Activated effector memory CD4-positive, alpha-beta T cell treated with Interleukin-2 at 50 U/mL for 16 hours (primary cell): Measurements from ENCODE around the gene TMPRSS6.
"Not testable (repeated sequence)": the region's sequence is repeated elsewhere in the genome, so short reads cannot be mapped to it uniquely, and the experiment has no call there.

Experiments
- DNase-seq: peaks from one replicate; pipeline ENCODE4 v3.0.0-alpha.2; 2020

TMPRSS6 gene

DNA sequence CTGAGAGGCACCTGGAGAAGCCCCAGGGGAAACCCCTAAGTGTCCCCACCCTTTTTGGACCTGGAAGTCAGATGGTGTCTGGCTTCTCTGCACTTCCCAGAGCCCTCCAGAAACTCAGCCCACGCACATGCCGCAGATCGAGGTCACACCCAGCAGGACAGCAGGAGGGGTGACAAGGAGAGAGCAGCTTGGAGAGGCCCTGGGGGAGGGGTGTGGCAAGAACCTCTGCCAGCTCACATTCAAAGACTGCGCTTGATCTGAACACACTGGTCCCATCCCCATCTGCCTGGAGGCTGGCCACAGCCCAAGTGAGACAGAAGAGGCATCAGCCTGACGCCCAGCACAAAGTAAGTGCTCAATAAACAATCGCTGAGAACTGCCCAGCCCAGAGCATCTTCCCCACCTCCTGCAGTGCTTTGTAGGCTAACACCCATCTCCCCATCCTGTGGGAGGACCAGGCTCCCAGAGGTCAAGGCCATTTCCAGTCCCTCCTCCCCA, 21.4 kb downstream of the TMPRSS6 start:
- DNase-seq = no peak

DNA sequence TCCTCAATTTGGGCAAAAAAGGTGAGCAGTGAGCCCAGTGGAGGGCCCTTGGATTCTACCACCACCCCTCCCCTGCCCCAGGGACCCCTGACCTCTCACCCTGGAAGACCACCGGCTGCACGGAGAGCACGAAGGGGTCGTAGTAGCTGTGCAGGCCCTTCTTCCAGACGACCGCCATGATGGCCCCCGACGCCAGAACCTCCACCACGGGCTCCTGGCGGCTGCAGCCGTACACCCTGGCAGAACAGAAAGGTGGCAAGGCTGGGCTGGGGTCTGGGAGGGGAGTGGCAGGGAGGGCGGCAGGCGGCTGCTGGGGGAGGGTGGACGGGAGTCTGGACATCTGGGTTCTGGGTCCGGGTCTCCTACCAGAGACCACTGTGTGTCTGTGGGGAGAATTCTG, 23.3 kb downstream of the TMPRSS6 start:
- DNase-seq = no peak

DNA sequence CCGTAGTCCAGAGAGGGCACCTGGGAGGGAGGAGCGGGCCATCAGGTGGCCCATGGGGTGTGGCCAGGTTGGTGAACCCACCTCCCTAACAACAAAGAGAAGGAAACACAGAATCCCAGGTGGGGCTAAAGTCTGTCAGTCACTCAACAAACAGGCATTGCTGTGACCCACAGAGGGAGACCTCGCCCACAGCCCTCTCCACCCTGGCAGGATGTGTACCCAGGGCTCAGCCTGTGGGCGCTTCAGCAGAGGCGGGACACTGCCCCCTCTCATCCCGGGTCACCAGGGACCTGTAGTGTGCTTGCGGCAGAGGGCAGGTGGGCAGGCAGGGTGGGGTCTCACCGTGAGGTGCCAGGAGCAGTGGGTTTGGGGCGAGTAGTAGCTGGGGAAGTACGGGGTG, 25.1 kb downstream of the TMPRSS6 start:
- DNase-seq = no peak

DNA sequence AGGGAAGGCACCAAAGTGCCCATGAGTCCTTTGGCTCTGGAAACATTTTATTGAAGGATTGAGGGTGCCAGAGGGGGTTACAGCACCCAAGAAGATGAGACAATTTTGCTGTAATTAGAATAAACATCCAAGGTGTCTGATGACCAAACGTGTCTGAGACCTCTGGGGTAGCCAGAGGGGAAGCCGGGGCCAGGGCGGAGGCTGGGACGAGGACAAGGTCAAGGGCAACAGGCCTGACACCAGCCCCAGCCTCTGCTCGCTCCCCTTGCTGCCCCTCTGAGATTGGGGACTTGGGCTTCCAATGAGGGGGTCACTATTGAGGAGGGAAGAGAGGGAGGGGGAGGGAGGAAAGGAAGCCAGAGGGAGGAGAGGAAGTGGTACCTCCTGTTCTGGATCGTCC, 25.6 kb downstream of the TMPRSS6 start:
- DNase-seq = no peak

DNA sequence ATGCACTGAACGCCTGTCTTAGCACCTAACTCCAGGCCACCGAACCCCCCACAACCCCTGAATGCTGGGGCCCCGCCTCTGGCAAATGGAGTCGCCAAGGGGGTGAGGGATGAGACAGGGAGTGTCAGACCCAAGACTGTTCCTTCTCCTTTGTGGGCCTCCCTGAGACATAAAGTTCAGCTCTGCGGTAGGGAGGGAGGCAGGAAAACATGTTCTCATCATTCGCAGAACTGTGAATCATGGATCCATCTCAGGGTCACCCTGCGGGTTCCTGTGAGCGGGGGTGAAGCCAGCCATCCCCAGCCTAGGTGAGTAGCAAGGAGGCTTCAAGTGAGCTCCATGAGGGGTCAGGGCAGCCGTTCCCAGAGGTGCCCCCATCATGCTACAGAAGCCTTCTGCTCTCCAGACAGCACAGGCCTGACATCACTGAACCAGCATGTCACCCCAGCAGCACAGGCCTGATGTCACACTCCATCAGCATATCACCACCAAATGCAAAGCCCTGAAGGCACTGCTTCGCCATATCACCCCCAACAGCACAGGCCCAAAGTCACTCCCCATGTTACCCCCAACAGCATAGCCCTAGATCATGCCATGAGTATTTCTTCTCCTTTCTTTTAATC, 27.2 kb downstream of the TMPRSS6 start:
- DNase-seq = no peak

DNA sequence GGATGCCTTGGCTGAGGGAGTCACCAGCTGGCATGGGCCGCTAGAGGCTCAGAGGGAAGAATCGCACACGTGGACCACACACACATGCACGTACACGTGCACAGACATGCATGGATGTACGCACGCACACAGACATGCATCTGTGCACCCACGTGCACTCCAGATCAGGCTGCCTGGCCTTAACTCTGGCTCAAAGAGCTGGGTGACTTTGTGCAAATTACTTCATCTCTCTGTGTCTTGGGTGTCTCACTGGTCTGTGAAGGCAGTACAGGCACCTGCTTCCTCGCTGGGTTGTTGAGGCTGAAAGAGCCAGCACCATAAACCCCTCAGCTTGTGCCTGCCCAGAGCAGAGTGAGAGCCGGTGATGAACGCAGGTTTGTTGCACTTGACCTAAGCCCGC, 28.7 kb downstream of the TMPRSS6 start:
- DNase-seq = no peak

DNA sequence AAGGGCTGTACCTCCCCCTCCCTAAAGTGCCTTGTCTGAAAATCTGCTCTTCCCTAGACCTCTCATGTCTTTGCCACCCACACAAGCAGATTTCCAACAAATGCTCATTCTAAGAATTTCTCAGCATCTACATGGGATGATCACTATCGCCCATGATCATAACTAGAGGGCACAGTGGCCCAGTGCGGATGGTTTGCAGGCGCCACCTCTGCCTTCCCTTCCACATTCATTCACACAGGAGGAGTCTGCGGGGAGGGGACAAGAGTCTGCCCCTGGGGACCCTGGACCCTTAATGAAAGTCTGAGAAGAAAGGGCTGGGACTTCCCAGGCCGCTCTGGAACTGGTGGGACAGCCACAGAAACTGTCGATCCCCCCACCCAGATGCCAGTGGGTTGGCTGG, 29.1 kb downstream of the TMPRSS6 start:
- no peak for DNase-seq

DNA sequence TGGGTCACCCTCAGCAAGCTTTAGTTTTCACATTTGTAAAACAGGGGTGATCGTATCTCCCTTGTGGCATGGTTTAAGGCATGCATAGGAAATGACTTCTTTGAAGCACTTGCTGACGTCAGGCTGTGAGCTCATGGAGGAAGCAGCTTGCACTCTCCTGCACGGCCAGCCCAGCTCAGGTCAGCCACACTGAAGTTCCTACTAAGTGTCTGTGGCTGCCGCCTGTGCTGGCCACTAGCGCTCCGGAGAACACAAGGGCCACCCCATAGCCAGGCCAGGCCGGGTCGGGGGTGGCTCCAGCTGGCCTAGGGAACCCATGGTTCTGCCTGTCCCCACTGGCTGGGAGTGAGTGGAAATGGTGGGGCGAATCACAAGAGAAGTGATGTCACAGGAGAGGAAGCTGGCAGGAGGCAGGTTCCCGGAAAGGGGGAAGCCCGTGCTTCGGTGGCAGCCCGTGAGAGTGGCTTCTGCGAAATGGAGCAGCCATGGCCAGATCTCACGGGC, 29.8 kb downstream of the TMPRSS6 start:
- peak; percentile 65 for DNase-seq

DNA sequence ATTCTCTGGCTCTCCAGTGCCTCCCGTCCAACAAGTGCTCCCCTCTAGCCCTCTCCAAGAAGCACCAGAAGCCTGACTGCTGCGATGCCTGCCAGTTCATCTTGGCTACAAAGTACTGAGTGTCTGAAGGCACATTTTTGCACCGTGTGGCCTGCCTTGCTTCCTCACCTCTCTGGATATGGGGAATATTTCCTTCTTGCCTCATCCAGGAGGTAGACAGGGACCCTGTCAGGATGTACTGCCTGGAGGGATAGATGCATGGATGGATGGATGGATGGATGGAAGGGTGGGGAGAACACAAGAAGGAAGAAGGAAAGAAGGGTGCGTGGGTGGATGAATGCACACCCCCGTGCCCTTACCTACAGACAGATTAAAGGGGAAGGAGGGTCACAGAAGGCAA, 30.4 kb downstream of the TMPRSS6 start:
- no peak for DNase-seq

DNA sequence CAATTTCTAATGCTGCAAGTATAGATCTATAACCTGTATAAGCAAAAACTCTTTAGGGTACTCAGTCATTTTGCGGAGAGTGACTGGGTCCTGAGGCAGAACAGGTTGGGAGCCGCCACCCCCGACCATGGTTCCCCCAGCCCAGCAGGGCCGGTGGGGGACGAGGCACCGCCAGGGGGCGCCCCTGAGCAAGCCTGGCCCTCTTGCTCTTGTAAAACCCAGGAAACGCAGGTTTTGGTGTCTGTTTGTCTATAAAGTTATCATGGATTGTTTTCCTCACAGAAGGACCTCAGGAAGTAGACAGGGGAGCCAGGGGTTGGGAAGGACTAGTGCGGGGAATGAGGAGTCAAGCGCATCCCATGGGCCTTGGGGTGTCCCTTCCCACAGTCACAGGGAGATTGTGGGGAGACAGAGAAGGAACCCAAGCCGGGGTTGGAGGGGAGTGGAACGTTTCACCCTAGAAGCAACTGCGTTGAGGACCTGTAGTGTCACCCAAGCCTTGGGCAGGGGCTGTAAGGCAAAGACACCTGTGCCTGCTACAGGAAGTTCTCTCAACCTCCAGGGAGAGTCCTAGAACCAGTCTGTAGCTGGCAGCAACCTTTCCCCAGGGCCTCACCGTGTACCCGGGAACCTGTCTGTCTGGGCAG, 31.6 kb downstream of the TMPRSS6 start:
- DNase-seq = peak; percentile 73

DNA sequence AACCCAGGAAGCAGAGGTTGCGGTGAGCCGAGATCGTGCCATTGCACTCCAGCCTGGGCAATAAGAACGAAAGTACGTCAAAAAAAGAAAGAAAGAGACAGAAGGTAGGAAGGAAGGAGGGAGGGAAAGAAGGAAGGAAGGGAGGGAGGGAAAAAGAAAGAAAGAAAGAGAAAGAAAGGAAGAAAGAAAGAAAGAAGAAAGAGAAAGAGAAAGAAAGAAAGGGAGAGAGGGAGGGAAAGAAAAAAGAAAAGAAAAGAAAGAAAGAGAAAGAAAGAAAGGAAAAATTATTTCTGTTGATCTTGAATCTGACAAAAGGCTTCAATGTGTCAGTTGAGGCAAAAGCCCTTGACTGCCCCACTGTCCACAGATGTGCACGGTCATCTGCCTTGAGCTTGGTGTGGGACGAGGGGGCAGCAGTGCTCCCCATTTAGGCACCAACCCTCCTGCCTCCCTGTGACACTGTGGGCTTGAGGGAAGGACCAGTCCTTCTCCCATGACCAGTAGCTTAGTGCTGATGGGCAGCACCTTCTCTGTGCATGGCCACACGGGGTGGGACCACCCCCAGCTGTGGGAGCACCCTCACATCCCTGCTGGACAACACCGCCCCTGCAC, 33.6 kb downstream of the TMPRSS6 start:
- no peak for DNase-seq

DNA sequence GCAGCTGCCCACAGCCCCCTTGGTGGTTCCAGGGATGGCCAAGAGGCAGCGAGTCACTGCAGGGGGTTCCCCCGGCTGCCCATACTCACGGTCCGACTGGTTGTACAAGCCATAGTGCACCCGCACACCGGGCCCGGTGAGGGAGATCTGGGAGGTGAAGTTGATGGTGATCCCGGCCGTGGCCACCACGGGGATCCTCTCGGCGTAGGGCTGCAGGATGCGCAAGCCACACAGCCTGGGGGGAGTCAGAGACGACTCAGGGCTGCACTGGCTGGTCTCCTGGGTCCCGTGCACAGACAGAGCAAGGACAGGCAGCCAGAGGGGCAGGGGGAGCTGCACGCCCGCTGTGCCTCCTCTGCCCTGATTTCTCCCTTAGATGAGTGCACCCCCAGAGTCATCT, 34.5 kb downstream of the TMPRSS6 start:
- no peak for DNase-seq

DNA sequence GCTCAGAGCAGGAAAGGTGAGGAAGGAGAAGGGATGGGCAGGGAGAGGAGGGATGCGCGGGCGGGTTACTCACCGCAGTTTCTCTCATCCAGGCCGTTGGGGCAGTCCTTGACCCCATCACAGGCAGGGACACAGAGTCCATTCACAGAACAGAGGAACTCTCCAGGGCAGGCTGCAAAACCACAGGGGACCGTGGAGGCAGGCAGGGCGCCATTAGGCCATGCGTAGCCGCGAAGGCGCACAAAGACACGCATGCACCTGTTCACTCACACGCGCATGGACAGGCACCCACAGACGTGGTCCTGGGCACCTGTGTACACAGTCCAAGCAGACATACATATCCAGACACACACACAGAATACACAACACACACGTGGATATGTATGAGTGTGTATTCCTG, 35.0 kb downstream of the TMPRSS6 start:
- DNase-seq = no peak

DNA sequence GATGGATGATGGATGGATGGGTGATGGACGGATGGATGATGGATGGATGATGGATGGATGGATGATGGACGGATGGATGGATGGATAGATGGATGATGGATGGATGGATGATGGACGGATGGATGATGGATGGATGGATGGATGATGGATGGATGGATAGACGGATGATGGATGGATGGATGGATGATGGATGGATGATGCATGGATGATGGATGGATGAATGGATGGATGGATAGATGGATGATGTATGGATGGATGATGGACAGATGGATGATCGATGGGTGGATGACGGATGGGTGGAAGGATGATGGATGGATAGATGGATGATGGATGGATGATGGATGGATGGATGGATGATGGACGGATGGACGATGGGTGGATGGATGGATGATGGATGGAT, 36.8 kb downstream of the TMPRSS6 start:
- DNase-seq = no peak

DNA sequence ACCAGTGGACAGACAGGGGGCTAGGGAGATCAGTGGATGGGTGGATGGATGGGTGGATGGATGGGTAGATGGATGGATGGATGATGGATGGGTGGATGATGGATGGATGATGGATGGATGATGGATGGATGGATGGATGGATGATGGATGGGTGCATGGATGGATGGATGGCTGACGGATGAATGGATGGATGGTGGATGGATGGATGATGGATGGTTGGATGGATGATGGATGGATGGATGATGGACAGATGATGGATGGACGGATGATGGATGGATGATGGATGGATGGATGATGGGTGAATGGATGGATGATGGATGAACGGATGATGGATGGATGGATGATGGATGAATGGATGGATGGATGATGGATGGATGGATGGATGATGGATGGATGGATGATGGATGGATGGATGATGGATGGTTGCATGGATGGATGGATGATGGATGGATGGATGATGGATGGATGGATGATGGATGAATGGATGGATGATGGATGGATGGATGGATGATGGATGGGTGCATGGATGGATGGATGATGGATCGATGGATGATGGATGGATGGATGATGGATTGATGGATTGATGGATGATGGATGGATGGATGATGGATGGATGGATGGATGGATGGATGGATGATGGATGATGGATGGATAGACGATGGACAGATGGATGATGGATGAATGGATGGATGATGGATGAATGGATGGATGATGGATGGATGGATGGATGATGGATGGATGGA, 37.5 kb downstream of the TMPRSS6 start:
- not testable (repeated sequence) for DNase-seq

DNA sequence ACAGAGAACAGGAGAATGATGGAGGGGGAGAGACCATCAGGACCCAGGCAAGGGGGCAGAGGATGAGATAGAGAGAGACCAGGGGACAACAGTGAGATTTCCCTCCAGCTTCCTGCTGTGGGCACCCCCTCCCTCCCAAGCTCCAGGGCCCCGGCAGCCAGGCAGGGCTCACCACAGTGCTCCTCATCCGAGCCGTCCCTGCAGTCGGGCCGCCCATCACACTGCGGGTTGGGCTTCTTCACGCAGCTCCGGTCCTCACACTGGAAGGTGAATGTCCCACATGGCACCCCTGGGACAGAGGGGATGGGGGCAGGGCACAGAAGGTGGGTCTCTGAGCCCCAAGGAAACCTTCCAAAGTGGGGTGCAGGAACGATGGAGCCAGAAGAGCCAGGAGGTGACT, 38.8 kb downstream of the TMPRSS6 start:
- DNase-seq = no peak

DNA sequence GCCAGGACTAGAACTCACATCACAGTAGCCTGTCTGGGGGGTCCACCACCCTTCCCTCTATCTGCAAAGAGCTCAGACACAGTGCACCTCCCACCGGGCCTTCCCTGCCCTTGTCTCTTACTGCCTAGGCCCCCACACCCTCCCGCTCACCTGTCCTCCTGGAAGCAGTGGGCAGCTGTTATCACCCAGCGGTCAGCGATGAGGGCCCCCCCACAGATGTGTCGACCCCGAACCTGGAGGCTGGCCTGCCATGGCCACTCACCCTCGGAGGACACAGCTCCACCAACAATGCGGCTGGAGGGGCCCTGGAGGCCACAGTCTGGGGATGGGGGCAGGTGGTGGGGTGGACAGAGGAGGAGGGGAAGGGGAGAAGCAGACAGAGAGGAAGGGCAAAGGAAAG, 39.2 kb downstream of the TMPRSS6 start:
- no peak for DNase-seq

DNA sequence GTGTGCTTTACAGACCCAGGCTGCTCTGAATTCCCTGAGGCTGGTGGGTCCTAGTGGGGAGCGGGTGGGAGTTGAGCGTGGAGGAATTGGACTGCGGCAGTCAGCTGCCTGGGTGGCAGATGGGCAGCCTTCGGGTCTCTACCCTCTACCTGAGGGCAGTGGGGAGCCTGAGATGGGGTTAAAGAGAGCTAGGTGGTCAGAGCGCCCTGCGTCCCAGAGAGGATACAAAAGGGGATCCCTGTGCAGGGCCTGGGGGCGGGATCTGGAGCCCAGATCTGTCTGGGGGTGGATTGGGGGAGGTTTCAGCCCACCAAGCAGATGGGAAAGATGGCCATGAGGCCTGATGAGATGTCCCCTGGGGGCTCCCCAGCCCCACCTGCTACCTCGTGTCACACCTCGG, 39.8 kb downstream of the TMPRSS6 start:
- no peak for DNase-seq

DNA sequence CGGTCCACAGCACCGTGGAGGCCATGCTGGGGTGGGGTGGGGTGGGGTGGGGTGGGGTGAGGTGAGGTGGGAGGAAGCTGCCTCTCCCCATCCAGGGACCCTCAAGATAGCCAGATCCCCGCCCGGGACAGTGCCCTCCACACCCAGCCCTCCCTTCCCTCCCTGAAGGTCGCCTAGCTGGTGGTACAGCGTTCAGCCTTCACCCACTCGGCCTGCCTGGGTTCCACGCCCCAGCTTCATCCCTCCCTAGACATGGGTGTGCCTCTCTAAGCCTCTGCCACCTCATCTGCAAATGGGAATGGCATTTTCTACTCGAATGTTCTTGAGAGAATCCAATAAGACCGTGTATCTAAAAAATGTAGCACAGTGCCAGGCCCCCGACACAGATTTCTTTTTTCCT, 40.2 kb downstream of the TMPRSS6 start:
- DNase-seq = no peak

DNA sequence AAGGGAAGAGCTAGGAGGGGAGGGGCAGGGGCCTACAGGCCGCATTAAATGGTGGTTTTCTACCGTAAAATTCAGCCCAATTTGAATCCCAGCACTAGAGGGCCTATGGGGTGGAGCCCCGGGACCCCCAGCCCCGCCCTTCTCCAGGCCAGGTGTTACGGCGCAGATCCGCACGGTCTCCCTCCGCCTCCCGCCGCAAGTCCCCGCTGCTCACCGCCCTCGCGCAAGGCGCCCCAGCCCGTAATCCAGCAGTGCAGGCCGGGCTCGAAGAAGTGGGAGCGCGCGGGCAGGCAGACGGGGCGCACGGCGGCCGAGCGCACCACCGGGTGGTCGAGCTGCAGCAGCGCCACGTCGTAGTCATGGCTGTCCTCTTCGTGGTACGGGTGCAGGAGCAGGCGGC, 40.7 kb downstream of the TMPRSS6 start:
- no peak for DNase-seq

DNA sequence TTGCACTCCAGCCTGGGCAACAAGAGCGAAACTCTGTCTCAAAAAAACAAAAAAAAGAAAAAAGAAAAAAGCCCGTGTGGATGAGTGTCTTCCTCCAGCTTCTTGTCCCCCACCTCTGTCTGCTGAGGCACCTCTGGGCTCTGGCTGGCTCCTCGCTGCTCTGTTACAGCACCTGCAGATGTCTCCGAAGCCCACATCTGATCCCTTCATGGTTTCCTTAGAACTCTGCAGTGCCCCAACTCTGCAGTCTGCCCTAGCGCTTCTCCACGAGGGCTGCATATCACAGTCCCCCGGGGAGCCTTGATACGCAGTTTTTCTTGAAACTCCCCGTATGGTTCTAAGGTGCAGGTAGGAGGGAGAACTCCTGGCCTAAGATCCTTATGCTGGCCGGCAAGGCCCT, 42.1 kb downstream of the TMPRSS6 start:
- no peak for DNase-seq

DNA sequence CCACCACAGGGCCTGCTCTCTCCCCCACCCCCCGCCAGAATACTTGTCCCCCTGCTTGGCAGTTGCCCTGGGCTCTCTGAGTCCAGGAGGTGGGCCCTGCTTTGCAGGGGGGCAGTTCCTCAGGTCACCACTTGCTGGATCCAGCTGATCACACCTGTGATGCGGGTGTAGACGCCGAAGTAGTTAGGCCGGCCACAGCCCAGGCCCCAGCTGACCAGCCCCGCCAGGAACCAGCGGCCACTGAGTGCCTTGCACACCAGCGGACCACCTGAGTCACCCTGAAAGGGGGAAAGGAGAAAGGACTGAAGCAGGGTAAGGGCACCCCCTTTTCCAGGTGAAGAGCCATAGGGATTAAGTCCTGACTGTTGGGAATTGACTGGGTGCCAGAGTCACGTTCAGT, 43.6 kb downstream of the TMPRSS6 start:
- no peak for DNase-seq

DNA sequence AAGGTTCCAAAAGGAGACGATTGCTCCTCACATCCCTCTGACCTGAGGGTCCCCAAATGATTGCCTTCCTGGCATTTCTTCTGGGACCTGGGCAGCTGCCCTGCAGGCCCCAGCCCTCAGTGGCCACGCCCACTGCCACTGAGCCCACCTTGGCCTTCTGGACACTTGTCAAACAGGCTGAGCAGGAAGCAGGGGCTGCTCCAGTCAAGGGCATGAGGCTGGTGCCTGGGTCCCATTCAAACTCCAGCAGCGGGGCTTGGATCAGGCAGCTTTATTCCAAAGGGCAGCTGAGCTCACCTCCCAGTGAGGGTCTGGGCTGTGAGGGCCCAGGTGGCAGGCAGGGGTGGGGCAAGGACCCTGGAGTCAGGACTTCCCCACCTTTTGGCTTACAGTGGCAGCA, 44.3 kb downstream of the TMPRSS6 start:
- no peak for DNase-seq

DNA sequence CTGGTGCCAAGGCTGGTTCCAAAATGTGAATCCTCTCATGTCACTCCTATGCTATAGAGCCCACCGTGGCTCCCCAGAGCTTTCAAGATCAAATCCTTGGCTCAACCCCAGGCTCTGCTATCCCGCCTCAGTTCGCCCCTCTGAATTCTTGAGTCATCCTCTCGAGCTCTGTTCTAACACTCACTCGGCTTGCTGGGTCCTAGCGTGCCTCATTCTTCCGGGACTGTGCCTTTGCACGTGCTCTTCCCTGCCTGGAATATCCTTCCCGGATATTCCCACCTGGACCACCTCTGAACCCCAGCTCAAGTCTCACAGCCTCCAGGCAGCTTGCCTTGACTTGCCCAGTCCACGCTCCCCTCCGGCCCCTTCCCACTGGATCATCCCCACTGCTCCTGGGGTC, 45.0 kb downstream of the TMPRSS6 start:
- no peak for DNase-seq
